ENCODE data around the gene RNF215. TPM values are rescaled to one million over a fixed set of nuclear protein-coding genes. Genes with fewer than 3 reads are reported as not detected.

Gene RNF215
- total and polyA plus RNA-seq, 2 donors (not counting 3 experiments of a cell fraction or from before 2014, with no cell fraction given) = 16.7 to 26.9 TPM

DNA sequence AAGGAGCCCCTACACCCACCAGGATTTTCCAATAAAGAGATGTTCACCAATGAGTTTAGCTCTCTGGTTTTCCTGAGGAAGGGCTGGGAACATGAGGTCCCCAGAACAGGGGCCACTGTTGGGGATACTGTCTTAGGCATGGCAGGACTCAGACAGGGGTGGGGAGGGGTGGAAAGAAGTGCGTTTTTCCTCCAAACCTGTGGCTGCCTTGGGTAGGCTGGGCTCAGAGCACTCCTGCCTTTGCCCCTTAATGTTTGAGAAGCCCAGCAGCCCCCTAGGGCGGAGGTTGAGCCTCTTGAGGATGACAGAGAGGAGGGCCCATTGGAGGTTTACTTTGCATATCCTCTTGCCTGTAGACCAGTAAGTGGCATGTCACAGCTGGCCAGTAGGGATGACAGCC is 49.0 kb upstream of the RNF215 start:
- TF ChIP-seq POLR2A (IDR thresholded peaks at IDR 0.05; ENCODE audit: low read depth, low read length) (no peak), JUN (IDR thresholded peaks at IDR 0.05; ENCODE audit: borderline replicate concordance, insufficient read depth, insufficient read length, low read depth) (no peak), MYC (IDR thresholded peaks at IDR 0.05; ENCODE audit: low read depth, low read length) (no peak), FOS (IDR thresholded peaks at IDR 0.05; ENCODE audit: borderline replicate concordance, insufficient read depth, low read length) (no peak), EZH2 (IDR thresholded peaks at IDR 0.05; ENCODE audit: borderline replicate concordance, low read depth, low read length, severe bottlenecking) (no peak), POLR2AphosphoS5 (IDR thresholded peaks at IDR 0.05; ENCODE audit: insufficient read depth, low read depth, low read length) (no peak), GATA2 (IDR thresholded peaks at IDR 0.05; ENCODE audit: insufficient read depth, insufficient read length, low read depth, low read length) (no peak)
- TF ChIP-seq, protein P1, sequence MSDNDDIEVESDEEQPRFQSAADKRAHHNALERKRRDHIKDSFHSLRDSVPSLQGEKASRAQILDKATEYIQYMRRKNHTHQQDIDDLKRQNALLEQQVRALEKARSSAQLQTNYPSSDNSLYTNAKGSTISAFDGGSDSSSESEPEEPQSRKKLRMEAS (IDR thresholded peaks at IDR 0.05; ENCODE audit: insufficient read depth, insufficient read length) = no peak
- TF ChIP-seq, protein P2, sequence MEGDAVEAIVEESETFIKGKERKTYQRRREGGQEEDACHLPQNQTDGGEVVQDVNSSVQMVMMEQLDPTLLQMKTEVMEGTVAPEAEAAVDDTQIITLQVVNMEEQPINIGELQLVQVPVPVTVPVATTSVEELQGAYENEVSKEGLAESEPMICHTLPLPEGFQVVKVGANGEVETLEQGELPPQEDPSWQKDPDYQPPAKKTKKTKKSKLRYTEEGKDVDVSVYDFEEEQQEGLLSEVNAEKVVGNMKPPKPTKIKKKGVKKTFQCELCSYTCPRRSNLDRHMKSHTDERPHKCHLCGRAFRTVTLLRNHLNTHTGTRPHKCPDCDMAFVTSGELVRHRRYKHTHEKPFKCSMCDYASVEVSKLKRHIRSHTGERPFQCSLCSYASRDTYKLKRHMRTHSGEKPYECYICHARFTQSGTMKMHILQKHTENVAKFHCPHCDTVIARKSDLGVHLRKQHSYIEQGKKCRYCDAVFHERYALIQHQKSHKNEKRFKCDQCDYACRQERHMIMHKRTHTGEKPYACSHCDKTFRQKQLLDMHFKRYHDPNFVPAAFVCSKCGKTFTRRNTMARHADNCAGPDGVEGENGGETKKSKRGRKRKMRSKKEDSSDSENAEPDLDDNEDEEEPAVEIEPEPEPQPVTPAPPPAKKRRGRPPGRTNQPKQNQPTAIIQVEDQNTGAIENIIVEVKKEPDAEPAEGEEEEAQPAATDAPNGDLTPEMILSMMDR (IDR thresholded peaks at IDR 0.05; ENCODE audit: extremely low read depth in 1 of 2, insufficient read depth in 1 of 2, low read depth in 1 of 2, low read length in 2 of 2) = no peak
- H3K9me1 ChIP-seq (replicated peaks; ENCODE audit: control insufficient read depth, extremely low read depth, insufficient read depth, low read length) = no peaks in the 10 kb centered on the region
- H3K4me2 ChIP-seq (ENCODE audit: insufficient read depth, low read length) = no peak overlapping the region
- no peaks in the 10 kb centered on the region for H3K9me3 ChIP-seq (replicated peaks; ENCODE audit: control insufficient read depth, insufficient read depth, low read length)
- H3K4me1 ChIP-seq (ENCODE audit: control insufficient read depth, extremely low read depth, insufficient read depth, low read length) = peaks cover 10% of the 10 kb centered on the region
- H3K27ac ChIP-seq (ENCODE audit: insufficient read depth, low read depth, low read length) = peak overlapping the region; percentile 57
- dilution Hi-C loops (cut with MboI; ENCODE audit: extremely low pct_ligation_motif_present, low sequenced_read_pairs) = no loop called here
- no peaks in the 10 kb centered on the region for H3K27me3 ChIP-seq (ENCODE audit: control insufficient read depth in 2 of 2, insufficient read depth in 2 of 2, low read length in 2 of 2)
- FAIRE-seq = no peak
- H3K79me2 ChIP-seq (ENCODE audit: control insufficient read depth, insufficient read depth, low read length) = no peaks in the 10 kb centered on the region
- CTCF ChIA-PET = interaction anchor here (3.9 kb wide), 1 partner anchor 10 kb away, joined by 24 read pairs; the partner anchor contains the start of gene MTFP1
- H3K4me3 ChIP-seq (replicated peaks in 1 of 3; ENCODE audit: insufficient read depth in 1 of 3, low read depth in 1 of 3, low read length in 3 of 3) = no peak overlapping the region
- no peaks in the 10 kb centered on the region for H3K36me3 ChIP-seq (ENCODE audit: control insufficient read depth in 2 of 2, extremely low read depth in 1 of 2, insufficient read depth in 2 of 2, low read length in 2 of 2)
- no peaks in the 10 kb centered on the region for H4K20me1 ChIP-seq (replicated peaks; ENCODE audit: control insufficient read depth, extremely low read depth, insufficient read depth, low read length)
- intact Hi-C loops (cut with micrococcal nuclease) = no loop called here
- no peak overlapping the region for H3K9ac ChIP-seq (replicated peaks; ENCODE audit: extremely low read depth, insufficient read depth, low read length)
- no peak for DNase-seq (ENCODE audit: low read depth, low spot score)
- POLR2A ChIA-PET = no interaction called here
- H2AFZ ChIP-seq (ENCODE audit: low read depth, low read length) = no peak overlapping the region
- BruUV-seq (replicated peaks) = TSS peak; percentile 90
